ENCODE data around the gene PNLIPRP2.

PNLIPRP2 gene

DNA sequence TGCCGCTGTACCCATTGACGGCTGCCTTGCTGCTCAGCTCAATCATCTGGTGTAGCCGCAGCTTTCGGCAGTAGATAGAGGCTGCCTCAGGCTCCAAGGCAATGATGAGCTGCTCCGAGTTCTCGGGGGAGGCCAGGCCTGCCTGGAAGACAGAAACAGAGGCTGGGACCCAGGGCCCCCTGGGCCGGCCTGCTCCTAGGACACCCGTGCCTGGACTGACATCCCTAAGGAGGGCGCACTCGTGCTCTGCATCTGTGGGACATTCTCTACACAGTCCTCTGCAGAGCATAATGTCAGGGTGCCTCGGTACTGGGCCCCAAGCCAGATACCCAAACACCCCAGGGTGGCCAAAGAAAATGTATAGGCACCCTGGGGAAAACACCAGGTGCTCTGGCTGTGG, 63.1 kb downstream of the PNLIPRP2 start:
- Histone ChIP-seq H3K27ac (ENCODE audit: low read length) (no peak overlapping the region), H3K9me3 (replicated peaks; ENCODE audit: insufficient read depth, low read length) (no peaks in the 10 kb centered on the region), H2AFZ (ENCODE audit: low read length) (no peak overlapping the region), H3K4me3 (ENCODE audit: low read length) (no peak overlapping the region), H3K79me2 (ENCODE audit: low read length) (no peaks in the 10 kb centered on the region), H3K27me3 (replicated peaks; ENCODE audit: insufficient read depth, low read length) (no peaks in the 10 kb centered on the region), H3K4me1 (ENCODE audit: low read length) (no peaks in the 10 kb centered on the region), H4K20me1 (ENCODE audit: insufficient read depth, low read length) (no peaks in the 10 kb centered on the region), H3K4me2 (ENCODE audit: low read depth, low read length) (no peak overlapping the region), H3F3A (ENCODE audit: insufficient read depth, low read length) (no peaks in the 10 kb centered on the region), H3K9me2 (replicated peaks; ENCODE audit: insufficient read depth, low read length) (no peaks in the 10 kb centered on the region), H3K36me3 (replicated peaks; ENCODE audit: insufficient read depth, low read length) (no peaks in the 10 kb centered on the region), H3K9ac (ENCODE audit: low read length) (no peak overlapping the region)
- no peak for DNase-seq
- TF ChIP-seq EZH2 (optimal IDR thresholded peaks at IDR 0.05; ENCODE audit: low read depth, low read length) (no peak), CTCF (IDR thresholded peaks at IDR 0.05; ENCODE audit: low read length) (no peak), EZH2phosphoT487 (IDR thresholded peaks at IDR 0.05; ENCODE audit: low read length) (no peak)

GRCh38 chr10:116684781-116685180, 64.0 kb downstream of the PNLIPRP2 start:
- H3K9me2 ChIP-seq (replicated peaks; ENCODE audit: insufficient read depth, low read length), result no peaks in the 10 kb centered on the region
- H3K4me1 ChIP-seq (ENCODE audit: low read length), result no peaks in the 10 kb centered on the region
- H3K9ac ChIP-seq (ENCODE audit: low read length), result no peak overlapping the region
- no peak for DNase-seq
- no peaks in the 10 kb centered on the region for H3K79me2 ChIP-seq (ENCODE audit: low read length)
- H2AFZ ChIP-seq (ENCODE audit: low read length), result no peak overlapping the region
- H3K27ac ChIP-seq (ENCODE audit: low read length), result no peak overlapping the region
- TF ChIP-seq EZH2phosphoT487 (IDR thresholded peaks at IDR 0.05; ENCODE audit: low read length), result no peak
- no peaks in the 10 kb centered on the region for H3F3A ChIP-seq (ENCODE audit: insufficient read depth, low read length)
- H3K27me3 ChIP-seq (replicated peaks; ENCODE audit: insufficient read depth, low read length), result no peaks in the 10 kb centered on the region
- no peaks in the 10 kb centered on the region for H3K9me3 ChIP-seq (replicated peaks; ENCODE audit: insufficient read depth, low read length)
- H3K4me2 ChIP-seq (ENCODE audit: low read depth, low read length), result no peak overlapping the region
- H4K20me1 ChIP-seq (ENCODE audit: insufficient read depth, low read length), result no peaks in the 10 kb centered on the region
- H3K4me3 ChIP-seq (ENCODE audit: low read length), result no peak overlapping the region
- no peaks in the 10 kb centered on the region for H3K36me3 ChIP-seq (replicated peaks; ENCODE audit: insufficient read depth, low read length)

GRCh38 chr10:116685807-116686206, 65.1 kb downstream of the PNLIPRP2 start:
- no peak overlapping the region for H3K9ac ChIP-seq (ENCODE audit: low read length)
- no peaks in the 10 kb centered on the region for H3K9me3 ChIP-seq (replicated peaks; ENCODE audit: insufficient read depth, low read length)
- no peak overlapping the region for H2AFZ ChIP-seq (ENCODE audit: low read length)

More at GRCh38 chr10:116685807-116686206, 65.1 kb downstream of the PNLIPRP2 start:
- Histone ChIP-seq H3K79me2 (ENCODE audit: low read length) (no peaks in the 10 kb centered on the region), H3K4me1 (ENCODE audit: low read length) (no peaks in the 10 kb centered on the region), H3K4me2 (ENCODE audit: low read depth, low read length) (no peak overlapping the region), H3F3A (ENCODE audit: insufficient read depth, low read length) (no peaks in the 10 kb centered on the region), H3K4me3 (ENCODE audit: low read length) (no peak overlapping the region), H3K27me3 (replicated peaks; ENCODE audit: insufficient read depth, low read length) (no peaks in the 10 kb centered on the region), H4K20me1 (ENCODE audit: insufficient read depth, low read length) (no peaks in the 10 kb centered on the region), H3K27ac (ENCODE audit: low read length) (no peak overlapping the region), H3K36me3 (replicated peaks; ENCODE audit: insufficient read depth, low read length) (no peaks in the 10 kb centered on the region), H3K9me2 (replicated peaks; ENCODE audit: insufficient read depth, low read length) (no peaks in the 10 kb centered on the region)
- no peak for TF ChIP-seq EZH2 (optimal IDR thresholded peaks at IDR 0.05; ENCODE audit: low read depth, low read length)
- TF ChIP-seq CTCF (IDR thresholded peaks at IDR 0.05; ENCODE audit: low read length), result no peak
- no peak for TF ChIP-seq EZH2phosphoT487 (IDR thresholded peaks at IDR 0.05; ENCODE audit: low read length)
- no peak for DNase-seq
